CD4-positive, alpha-beta memory T cell (primary cell): ENCODE data around the gene IKZF1. TPM values are rescaled to one million over a fixed set of nuclear protein-coding genes. Genes with fewer than 3 reads are reported as not detected.

ENCODE experiments used
- CTCF ChIA-PET: fragments of 350-600 bp; sonication (Branson Sonifier 250); formaldehyde crosslinking; loops from one replicate; lab custom pipeline; 2021; ENCODE audit warnings: inconsistent platforms; ENCODE audit not compliant: partially characterized antibody; lab: Charles Lee
- POLR2A ChIA-PET: fragments of 350-600 bp; sonication (Branson Sonifier 250); formaldehyde crosslinking; loops from one replicate; lab custom pipeline; 2021; ENCODE audit not compliant: partially characterized antibody; lab: Charles Lee
- DNase-seq, 5 donors: peaks; one replicate each; pipeline versions ENCODE4 v3.0.0 to v3.0.0-alpha.2; 2020 to 2022; ENCODE audit warnings: mixed read lengths in 1 of 5
- H3K27ac ChIP-seq: one replicate; pipeline ENCODE4 v1.7.0; 2013; ENCODE audit warnings: low read depth, low read length
- H3K27me3 ChIP-seq: 2 replicates; pipeline ENCODE4 v1.7.0; 2013; ENCODE audit warnings: mild to moderate bottlenecking, low read length, moderate library complexity; ENCODE audit not compliant: insufficient read depth
- H3K36me3 ChIP-seq: 2 replicates; pipeline ENCODE4 v1.7.0; 2013; ENCODE audit warnings: mild to moderate bottlenecking, low read length, moderate library complexity; ENCODE audit not compliant: insufficient read depth
- H3K4me1 ChIP-seq: 2 replicates; pipeline ENCODE4 v1.7.0; 2013; ENCODE audit warnings: mild to moderate bottlenecking, low read length, moderate library complexity; ENCODE audit not compliant: insufficient read depth
- H3K4me3 ChIP-seq, 2 donors: one replicate each; pipeline ENCODE4 v1.7.0; 2013; ENCODE audit warnings: low read length in 2 of 2, mild to moderate bottlenecking in 1 of 2
- H3K9me3 ChIP-seq, 2 donors: one replicate each; pipeline ENCODE4 v1.7.0; 2013; ENCODE audit warnings: low read length in 2 of 2, control low read depth in 1 of 2; ENCODE audit not compliant: control insufficient read depth in 1 of 2
- H3K27ac Mint-ChIP-seq, 7 donors: one replicate each; pipeline ENCODE4 v1.8.0; 2020 to 2021; ENCODE audit warnings: mixed read lengths in 7 of 7, mild to moderate bottlenecking in 6 of 7, inconsistent platforms in 3 of 7, moderate library complexity in 3 of 7
- H3K27me3 Mint-ChIP-seq, 2 donors: one replicate each; pipeline ENCODE4 v1.8.0; 2020 to 2021; ENCODE audit warnings: mixed read lengths in 2 of 2
- H3K36me3 Mint-ChIP-seq, 2 donors: one replicate each; pipeline ENCODE4 v1.8.0; 2020 to 2021; ENCODE audit warnings: mixed read lengths in 2 of 2, inconsistent platforms in 1 of 2, mild to moderate bottlenecking in 1 of 2
- H3K4me1 Mint-ChIP-seq, 4 donors: one replicate each; pipeline ENCODE4 v1.8.0; 2020 to 2021; ENCODE audit warnings: mixed read lengths in 4 of 4, mild to moderate bottlenecking in 1 of 4
- H3K4me3 Mint-ChIP-seq, 8 donors: one replicate each; pipeline ENCODE4 v1.8.0; 2020 to 2021; ENCODE audit warnings: mixed read lengths in 8 of 8, mild to moderate bottlenecking in 7 of 8, moderate library complexity in 6 of 8, inconsistent platforms in 3 of 8
- H3K9me3 Mint-ChIP-seq, 8 donors: one replicate each; pipeline ENCODE4 v1.8.0; 2020 to 2021; ENCODE audit warnings: mixed read lengths in 8 of 8, mild to moderate bottlenecking in 5 of 8, inconsistent platforms in 3 of 8, moderate library complexity in 1 of 8
- intact Hi-C: fragments of 100-400 bp; cut with micrococcal nuclease; formaldehyde crosslinking; loops from one replicate; pipeline ENCODE4 v1.15.1; 2023
- polyA plus RNA-seq, 2 donors: library from polyadenylated mRNA; unstranded; fragments of 300-500 nt; fragmentation: Illumina TruSeq; gene quantifications; one replicate each; pipeline ENCODE4 v1.2.3, GENCODE V29; 2021
- total RNA-seq, 2 experiments: library from RNA; stranded (reverse); gene quantifications; one replicate each; pipeline ENCODE4 v1.2.3, GENCODE V29; 2021

The IKZF1 gene
- total and polyA plus RNA-seq, 4 experiments from 2014 or later: 116 to 479 (median 381) TPM

DNA sequence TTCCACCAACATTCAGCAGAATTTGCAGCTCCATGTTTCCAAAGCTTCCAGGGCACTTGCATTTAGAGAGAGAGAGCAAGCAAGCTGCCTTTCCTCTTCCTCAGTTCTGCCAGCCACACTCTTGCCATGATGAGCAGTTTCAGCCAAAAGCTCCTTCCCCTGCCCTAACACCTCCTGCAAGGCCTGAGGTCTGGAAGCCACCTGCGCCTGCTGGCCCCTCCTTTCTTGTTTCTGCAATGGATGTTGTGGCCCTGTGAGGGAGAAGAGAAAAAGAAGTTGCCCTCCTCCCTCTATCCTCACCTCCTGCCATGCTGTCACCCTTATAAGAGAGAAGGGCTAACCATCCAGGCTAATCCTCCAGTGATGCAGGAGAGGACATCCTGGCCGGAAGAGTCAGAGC lies 48.7 kb downstream of the IKZF1 start:
- no peaks in the 10 kb centered on the region for H3K9me3 ChIP-seq
- H3K27ac Mint-ChIP-seq: peak overlapping the region in 6 of 7 donors; percentile 93 to 100 (median 99)
- intact Hi-C loops: no loop called here
- H3K9me3 Mint-ChIP-seq: peaks cover 0 to 4% (median 0%) of the 10 kb centered on the region in 8 donors
- ChIA-PET CTCF (interaction anchor here (0.7 to 4.6 kb wide), 5 partner anchors 14 to 148 kb away, joined by 3 to 27 read pairs (median 13); no protein-coding TSS in a partner anchor), POLR2A (interaction anchor here (1.2 to 40.8 kb wide), 5 partner anchors 7 to 148 kb away, joined by 4 to 2673 read pairs (median 1029); partner anchors contain the start of gene IKZF1)
- DNase-seq: no peak
- peaks cover 27% of the 10 kb centered on the region for H3K36me3 ChIP-seq
- H3K27me3 Mint-ChIP-seq: no peaks in the 10 kb centered on the region
- H3K4me1 Mint-ChIP-seq: peaks cover 79 to 97% (median 94%) of the 10 kb centered on the region in 4 donors
- no peaks in the 10 kb centered on the region for H3K27me3 ChIP-seq
- H3K4me1 ChIP-seq: peaks cover 99% of the 10 kb centered on the region
- peaks cover 74 to 78% of the 10 kb centered on the region in 2 donors for H3K36me3 Mint-ChIP-seq
- H3K27ac ChIP-seq: peak overlapping the region; percentile 96
- H3K4me3 Mint-ChIP-seq: peak overlapping the region; percentile 36 to 74 (median 68)
- no peak overlapping the region for H3K4me3 ChIP-seq

DNA sequence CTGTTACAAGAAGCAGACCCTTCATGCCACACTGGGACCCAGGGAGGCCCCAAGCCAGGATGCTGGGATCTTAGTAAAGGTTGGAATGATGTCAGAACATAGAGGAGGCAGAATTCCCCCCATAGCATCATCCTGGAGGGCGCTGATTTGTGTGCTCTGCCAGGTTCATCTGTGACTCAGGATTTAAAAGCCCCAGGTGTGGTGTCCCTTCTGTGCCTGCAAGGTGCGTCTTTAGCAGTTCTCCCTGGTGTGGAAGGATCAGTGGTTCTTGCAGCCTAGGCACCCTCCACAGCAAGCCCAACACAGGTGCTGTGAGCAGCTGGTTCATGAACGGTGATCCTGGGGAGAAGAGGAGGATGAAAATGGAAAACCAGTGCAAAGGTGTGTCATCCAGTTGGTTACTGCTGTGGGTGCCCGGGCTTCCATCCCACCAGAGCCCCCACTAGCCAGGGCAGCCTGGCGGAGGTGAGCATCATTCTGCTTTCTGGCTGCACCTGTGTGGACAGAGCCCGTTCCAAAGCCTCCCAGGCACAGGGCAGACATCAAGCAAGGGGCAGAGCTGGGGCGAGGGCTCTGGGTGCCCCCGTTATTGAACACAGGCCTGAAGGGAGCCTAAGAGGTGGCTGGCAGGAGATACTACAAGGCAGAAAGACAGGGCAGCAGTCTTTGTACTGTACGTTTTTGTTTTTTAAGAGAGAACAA lies 49.5 kb downstream of the IKZF1 start:
- intact Hi-C loops: no loop called here
- peak overlapping the region; percentile 96 for H3K27ac ChIP-seq

GRCh38 chr7:50355817-50356178 lies 51.3 kb downstream of the IKZF1 start:
- peaks cover 79 to 97% (median 93%) of the 10 kb centered on the region in 4 donors for H3K4me1 Mint-ChIP-seq
- no peaks in the 10 kb centered on the region for H3K27me3 Mint-ChIP-seq
- H3K4me3 Mint-ChIP-seq: peak overlapping the region in 7 of 8 donors; percentile 17 to 72 (median 70)
- H3K27me3 ChIP-seq: no peaks in the 10 kb centered on the region
- peaks cover 76 to 83% of the 10 kb centered on the region in 2 donors for H3K36me3 Mint-ChIP-seq
- CTCF ChIA-PET: interaction anchor here (0.7 to 21.6 kb wide), 5 partner anchors 10 to 213 kb away, joined by 3 to 336 read pairs (median 4); partner anchors contain the start of gene IKZF1
- POLR2A ChIA-PET: interaction anchor here (1.2 to 40.8 kb wide), 5 partner anchors 6 to 91 kb away, joined by 4 to 2673 read pairs (median 1029); partner anchors contain the start of gene IKZF1
- H3K27ac Mint-ChIP-seq: peak overlapping the region in 6 of 7 donors; percentile 98 to 100 (median 99)
- no peak overlapping the region for H3K4me3 ChIP-seq
- no peaks in the 10 kb centered on the region for H3K9me3 ChIP-seq
- intact Hi-C loops: no loop called here
- peak overlapping the region; percentile 89 for H3K27ac ChIP-seq
- peaks cover 27% of the 10 kb centered on the region for H3K36me3 ChIP-seq
- peaks cover 0 to 4% (median 0%) of the 10 kb centered on the region in 8 donors for H3K9me3 Mint-ChIP-seq
- H3K4me1 ChIP-seq: peaks cover 99% of the 10 kb centered on the region
- no peak for DNase-seq

More for the DNA sequence above, 49.5 kb downstream of the IKZF1 start:
- Mint-ChIP-seq H3K36me3 (peaks cover 74 to 77% of the 10 kb centered on the region in 2 donors), H3K4me3 (peak overlapping the region; percentile 15 to 74 (median 63)), H3K4me1 (peaks cover 78 to 97% (median 93%) of the 10 kb centered on the region in 4 donors), H3K27ac (peak overlapping the region in 6 of 7 donors; percentile 93 to 100 (median 99)), H3K9me3 (peaks cover 0 to 4% (median 0%) of the 10 kb centered on the region in 8 donors), H3K27me3 (no peaks in the 10 kb centered on the region)
- Histone ChIP-seq H3K27me3 (no peaks in the 10 kb centered on the region), H3K4me3 (no peak overlapping the region), H3K36me3 (peaks cover 27% of the 10 kb centered on the region), H3K9me3 (no peaks in the 10 kb centered on the region), H3K4me1 (peaks cover 99% of the 10 kb centered on the region)
- POLR2A ChIA-PET: interaction anchor here (1.1 to 40.8 kb wide), 6 partner anchors 8 to 149 kb away, joined by 3 to 2673 read pairs (median 608); partner anchors contain the start of gene IKZF1
- CTCF ChIA-PET: interaction anchor here (1.5 to 21.6 kb wide), 5 partner anchors 12 to 44 kb away, joined by 3 to 336 read pairs (median 13); partner anchors contain the start of gene IKZF1
- DNase-seq: peak in 1 of 5 donors; percentile 60

DNA sequence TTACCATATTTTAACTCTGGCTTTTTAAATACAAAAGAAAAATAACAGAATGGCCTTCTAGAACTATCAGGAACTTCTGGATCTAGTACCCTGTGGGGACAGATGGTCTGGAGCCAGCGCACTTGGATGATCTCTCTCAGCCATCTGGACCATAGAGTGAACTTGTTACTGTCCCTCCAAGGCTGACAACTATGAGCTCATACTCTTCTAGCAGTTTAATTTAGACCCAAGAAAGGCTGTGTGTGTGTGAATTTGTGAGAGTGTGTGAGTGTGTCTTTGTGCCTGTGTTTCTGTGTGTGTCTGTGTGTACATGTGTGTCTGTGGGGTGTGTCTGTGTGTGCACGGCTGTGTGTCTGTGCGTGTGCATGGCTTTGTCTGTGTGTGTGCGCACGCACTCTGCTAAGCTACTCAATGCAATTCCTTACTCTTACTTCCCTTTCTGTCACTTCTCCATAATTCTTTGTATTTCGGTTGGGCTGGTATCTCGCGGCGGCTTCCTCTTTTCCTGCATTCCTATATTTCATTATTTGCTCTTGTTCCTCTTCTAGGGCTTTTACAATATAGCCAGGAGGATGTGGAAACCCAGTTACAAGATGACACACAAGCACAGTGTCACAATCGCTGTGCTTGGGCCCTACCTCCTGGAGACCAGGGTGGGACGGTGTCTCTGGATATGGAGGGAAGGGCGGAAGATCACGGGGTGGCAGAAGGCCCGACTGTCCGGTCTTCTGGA lies 51.9 kb downstream of the IKZF1 start:
- no peaks in the 10 kb centered on the region for H3K27me3 Mint-ChIP-seq
- ChIA-PET POLR2A (interaction anchor here (4.4 to 40.8 kb wide), 5 partner anchors 6 to 91 kb away, joined by 43 to 2673 read pairs (median 1029); partner anchors contain the start of gene IKZF1), CTCF (interaction anchor here (0.9 to 21.6 kb wide), 5 partner anchors 10 to 214 kb away, joined by 3 to 336 read pairs (median 4); partner anchors contain the start of gene IKZF1)
- no peak for DNase-seq
- Histone ChIP-seq H3K9me3 (no peaks in the 10 kb centered on the region), H3K4me3 (no peak overlapping the region), H3K4me1 (peaks cover 99% of the 10 kb centered on the region), H3K27me3 (no peaks in the 10 kb centered on the region), H3K36me3 (peaks cover 27% of the 10 kb centered on the region), H3K27ac (peak overlapping the region; percentile 89)
- H3K4me3 Mint-ChIP-seq: peak overlapping the region in 7 of 8 donors; percentile 48 to 72 (median 70)
- intact Hi-C loops: no loop called here
- H3K4me1 Mint-ChIP-seq: peaks cover 82 to 97% (median 94%) of the 10 kb centered on the region in 4 donors
- H3K9me3 Mint-ChIP-seq: peaks cover 0 to 4% (median 0%) of the 10 kb centered on the region in 8 donors
- peaks cover 77 to 84% of the 10 kb centered on the region in 2 donors for H3K36me3 Mint-ChIP-seq
- H3K27ac Mint-ChIP-seq: peak overlapping the region in 6 of 7 donors; percentile 98 to 100 (median 99)

DNA sequence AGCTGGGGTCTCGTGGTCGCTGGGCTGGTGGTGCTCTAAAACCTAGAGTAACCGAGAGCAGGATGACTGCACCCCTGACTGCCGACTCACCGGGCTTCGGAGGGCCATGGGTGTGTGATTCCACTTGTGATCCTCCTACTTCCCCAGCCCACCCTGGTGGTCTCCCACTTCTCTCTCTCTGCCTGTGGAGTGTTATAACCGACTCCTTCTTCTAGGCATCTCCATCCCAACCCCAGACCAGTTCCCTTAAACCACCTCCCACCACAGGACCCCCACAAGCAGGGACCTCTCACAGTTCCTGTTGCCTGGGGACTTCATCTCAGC lies 52.4 kb downstream of the IKZF1 start:
- peak overlapping the region; percentile 89 for H3K27ac ChIP-seq
- Mint-ChIP-seq H3K27me3 (no peaks in the 10 kb centered on the region), H3K27ac (peak overlapping the region in 6 of 7 donors; percentile 98 to 100 (median 99)), H3K9me3 (peaks cover 0 to 4% (median 0%) of the 10 kb centered on the region in 8 donors), H3K4me3 (peak overlapping the region in 7 of 8 donors; percentile 55 to 75 (median 71)), H3K4me1 (peaks cover 79 to 97% (median 93%) of the 10 kb centered on the region in 4 donors), H3K36me3 (peaks cover 80 to 84% of the 10 kb centered on the region in 2 donors)
- ChIA-PET CTCF (interaction anchor here (0.9 to 21.6 kb wide), 3 partner anchors 15 to 214 kb away, joined by 3 to 336 read pairs (median 4); partner anchors contain the start of gene IKZF1), POLR2A (interaction anchor here (4.4 to 40.8 kb wide), 4 partner anchors 11 to 92 kb away, joined by 43 to 2673 read pairs (median 608); partner anchors contain the start of gene IKZF1)
- H3K4me1 ChIP-seq: peaks cover 99% of the 10 kb centered on the region
- H3K4me3 ChIP-seq: no peak overlapping the region
- peaks cover 27% of the 10 kb centered on the region for H3K36me3 ChIP-seq
- DNase-seq: no peak
- intact Hi-C loops: no loop called here
- H3K27me3 ChIP-seq: no peaks in the 10 kb centered on the region
- H3K9me3 ChIP-seq: no peaks in the 10 kb centered on the region

- intact Hi-C loops: no loop called here
- POLR2A ChIA-PET: interaction anchor here (0.8 to 40.8 kb wide), 6 partner anchors 10 to 152 kb away, joined by 3 to 2673 read pairs (median 116); partner anchors contain the start of gene IKZF1
- Mint-ChIP-seq H3K4me1 (peaks cover 79 to 97% (median 93%) of the 10 kb centered on the region in 4 donors), H3K4me3 (peak overlapping the region; percentile 41 to 82 (median 71)), H3K27ac (peak overlapping the region in 6 of 7 donors; percentile 98 to 100 (median 99)), H3K36me3 (peaks cover 81 to 86% of the 10 kb centered on the region in 2 donors), H3K27me3 (no peaks in the 10 kb centered on the region), H3K9me3 (peaks cover 0 to 4% (median 0%) of the 10 kb centered on the region in 8 donors)
- peaks cover 27% of the 10 kb centered on the region for H3K36me3 ChIP-seq
- H3K9me3 ChIP-seq: no peaks in the 10 kb centered on the region
- DNase-seq: no peak
- peak overlapping the region; percentile 89 for H3K27ac ChIP-seq
- H3K4me3 ChIP-seq: no peak overlapping the region
- H3K4me1 ChIP-seq: peaks cover 99% of the 10 kb centered on the region
- CTCF ChIA-PET: interaction anchor here (0.6 to 21.6 kb wide), 7 partner anchors 8 to 215 kb away, joined by 3 to 424 read pairs (median 4); partner anchors contain the start of gene IKZF1
- no peaks in the 10 kb centered on the region for H3K27me3 ChIP-seq
Observed at GRCh38 chr7:50357426-50357825, 52.9 kb downstream of the IKZF1 start.
